GM12801 (cell line): ENCODE measurements around the gene SIK3.

Experiments
- TF ChIP-seq, protein P1 (sequence below): IDR thresholded peaks from one replicate; pipeline ENCODE4 v1.5.1; 2011; ENCODE audit warnings: control low read depth; ENCODE audit not compliant: insufficient read length; ENCODE audit errors: extremely low read depth

Gene SIK3

DNA sequence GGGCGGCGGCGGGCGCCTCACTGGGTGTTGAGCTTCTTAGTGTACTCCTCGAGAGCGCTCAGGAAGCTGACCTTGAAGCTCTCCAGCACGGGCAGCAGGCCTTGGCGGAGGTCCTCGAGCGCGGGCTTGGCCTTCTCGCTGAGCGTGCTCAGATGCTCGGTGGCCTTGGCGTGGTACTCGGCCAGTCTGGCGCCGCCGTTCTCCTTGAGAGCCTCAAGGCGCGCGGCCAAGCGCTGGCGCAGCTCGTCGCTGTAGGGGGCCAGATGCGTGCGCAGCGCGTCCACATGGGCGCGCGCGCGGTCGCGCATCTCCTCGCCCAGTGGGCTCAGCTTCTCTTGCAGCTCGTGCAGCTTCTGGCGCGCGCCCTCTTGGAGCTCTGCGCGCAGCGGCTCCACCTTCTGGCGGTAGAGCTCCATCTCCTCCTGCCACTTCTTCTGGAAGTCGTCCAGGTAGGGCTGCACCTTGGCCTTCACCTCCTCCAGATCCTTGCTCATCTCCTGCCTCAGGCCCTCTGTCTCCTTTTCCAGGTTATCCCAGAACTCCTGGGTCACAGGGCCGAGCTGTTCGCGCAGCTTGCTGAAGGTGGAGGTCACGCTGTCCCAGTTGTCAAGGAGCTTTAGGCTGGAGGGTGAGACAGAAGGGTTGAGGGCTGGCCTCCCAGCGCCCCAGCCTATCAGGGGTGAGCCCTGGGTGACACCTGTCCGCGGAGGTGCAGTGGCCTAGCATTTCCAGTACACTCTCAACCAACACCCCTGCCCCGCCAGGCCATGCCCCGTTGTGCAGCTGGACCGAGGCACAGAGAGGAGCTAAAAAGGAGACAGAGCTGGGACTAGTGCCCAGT lies 262.2 kb downstream of the SIK3 start:
- TF ChIP-seq, protein P1, sequence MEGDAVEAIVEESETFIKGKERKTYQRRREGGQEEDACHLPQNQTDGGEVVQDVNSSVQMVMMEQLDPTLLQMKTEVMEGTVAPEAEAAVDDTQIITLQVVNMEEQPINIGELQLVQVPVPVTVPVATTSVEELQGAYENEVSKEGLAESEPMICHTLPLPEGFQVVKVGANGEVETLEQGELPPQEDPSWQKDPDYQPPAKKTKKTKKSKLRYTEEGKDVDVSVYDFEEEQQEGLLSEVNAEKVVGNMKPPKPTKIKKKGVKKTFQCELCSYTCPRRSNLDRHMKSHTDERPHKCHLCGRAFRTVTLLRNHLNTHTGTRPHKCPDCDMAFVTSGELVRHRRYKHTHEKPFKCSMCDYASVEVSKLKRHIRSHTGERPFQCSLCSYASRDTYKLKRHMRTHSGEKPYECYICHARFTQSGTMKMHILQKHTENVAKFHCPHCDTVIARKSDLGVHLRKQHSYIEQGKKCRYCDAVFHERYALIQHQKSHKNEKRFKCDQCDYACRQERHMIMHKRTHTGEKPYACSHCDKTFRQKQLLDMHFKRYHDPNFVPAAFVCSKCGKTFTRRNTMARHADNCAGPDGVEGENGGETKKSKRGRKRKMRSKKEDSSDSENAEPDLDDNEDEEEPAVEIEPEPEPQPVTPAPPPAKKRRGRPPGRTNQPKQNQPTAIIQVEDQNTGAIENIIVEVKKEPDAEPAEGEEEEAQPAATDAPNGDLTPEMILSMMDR: no peak

DNA sequence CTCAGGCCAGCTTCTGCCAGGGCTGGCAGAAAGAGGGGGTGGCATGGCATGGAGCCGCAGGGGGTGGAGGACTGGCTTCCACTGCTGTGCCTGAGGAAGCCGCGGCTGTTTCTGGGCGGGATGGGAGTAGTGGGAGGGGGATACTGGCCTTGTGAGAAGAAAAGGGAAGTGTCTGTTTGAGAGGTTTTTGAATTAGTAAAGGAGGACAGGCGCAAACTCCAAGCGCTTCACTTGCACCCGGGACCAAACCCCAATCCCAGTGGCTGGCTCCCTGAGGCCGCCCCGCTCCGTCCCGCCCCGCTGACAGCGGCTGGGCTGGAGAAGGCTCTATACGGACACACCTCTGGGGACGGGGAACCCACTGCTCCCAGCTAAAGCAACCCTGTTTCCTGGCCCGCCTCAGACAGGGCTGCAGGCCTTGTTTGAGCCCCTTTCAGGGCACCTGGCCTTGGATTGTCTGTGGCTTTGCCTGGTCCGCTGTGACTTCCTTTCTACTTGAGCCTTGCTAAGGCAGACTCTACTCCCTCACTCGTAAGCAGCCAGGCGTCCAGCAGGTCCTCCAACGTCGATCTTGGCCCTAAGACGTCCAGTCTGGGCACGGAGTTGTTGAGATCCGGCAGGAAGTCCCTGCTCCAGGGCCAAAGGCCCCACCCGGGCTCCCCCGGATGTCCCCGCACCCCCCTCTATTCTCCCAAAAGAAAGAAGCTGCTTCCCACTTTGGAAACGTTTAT lies 263.0 kb downstream of the SIK3 start:
- TF ChIP-seq, protein P1: no peak

DNA sequence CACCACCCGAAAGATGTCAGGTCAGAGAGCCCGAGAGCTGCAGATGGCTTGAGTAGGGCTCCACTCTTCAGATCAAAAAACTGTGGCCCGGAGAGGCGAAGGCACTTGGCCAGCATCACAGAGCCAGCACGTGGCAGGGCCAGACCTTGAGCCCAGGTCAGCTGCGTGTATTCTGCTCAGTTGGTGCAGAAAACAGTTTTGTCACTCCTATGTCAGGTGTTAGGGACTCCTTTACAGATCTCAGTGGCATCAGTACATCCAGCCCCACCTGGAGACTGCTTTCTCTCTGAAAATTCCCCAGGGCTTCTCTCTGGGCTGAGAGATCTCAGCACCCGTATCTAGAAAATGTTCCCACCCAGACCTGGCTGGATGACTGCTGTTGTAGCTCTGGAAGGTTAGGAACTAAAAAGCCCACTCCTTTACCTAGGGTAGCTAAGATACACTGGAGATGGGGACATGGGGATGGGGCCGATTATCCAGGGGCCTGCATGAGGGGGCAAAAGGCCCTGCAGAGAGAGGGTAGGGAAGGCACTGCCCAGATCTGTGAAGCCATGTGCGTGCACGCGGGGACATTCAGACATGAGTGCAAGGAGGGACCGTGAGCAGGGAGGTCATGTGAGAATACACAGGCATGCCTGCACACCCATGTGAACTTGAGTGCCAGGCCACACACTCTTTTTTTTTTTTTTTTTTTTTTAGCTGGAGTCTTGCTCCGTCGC lies 264.3 kb downstream of the SIK3 start:
- TF ChIP-seq, protein P1: no peak

DNA sequence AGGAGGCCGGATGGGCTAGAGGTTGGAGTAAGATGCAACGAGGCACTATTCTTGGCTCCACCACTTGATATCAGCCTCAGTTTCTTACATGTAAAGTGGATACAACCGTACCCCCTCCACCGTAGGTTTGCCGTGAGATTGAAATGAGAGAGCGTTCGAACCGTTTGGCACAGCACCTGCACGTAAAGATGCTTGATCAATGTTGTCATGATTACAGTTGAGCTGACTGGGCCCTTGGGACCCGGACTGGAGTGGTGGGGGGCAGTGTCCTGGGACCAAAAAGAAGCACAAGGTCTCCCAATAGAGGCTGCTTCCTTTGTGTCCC lies 264.8 kb downstream of the SIK3 start:
- TF ChIP-seq, protein P1: no peak

DNA sequence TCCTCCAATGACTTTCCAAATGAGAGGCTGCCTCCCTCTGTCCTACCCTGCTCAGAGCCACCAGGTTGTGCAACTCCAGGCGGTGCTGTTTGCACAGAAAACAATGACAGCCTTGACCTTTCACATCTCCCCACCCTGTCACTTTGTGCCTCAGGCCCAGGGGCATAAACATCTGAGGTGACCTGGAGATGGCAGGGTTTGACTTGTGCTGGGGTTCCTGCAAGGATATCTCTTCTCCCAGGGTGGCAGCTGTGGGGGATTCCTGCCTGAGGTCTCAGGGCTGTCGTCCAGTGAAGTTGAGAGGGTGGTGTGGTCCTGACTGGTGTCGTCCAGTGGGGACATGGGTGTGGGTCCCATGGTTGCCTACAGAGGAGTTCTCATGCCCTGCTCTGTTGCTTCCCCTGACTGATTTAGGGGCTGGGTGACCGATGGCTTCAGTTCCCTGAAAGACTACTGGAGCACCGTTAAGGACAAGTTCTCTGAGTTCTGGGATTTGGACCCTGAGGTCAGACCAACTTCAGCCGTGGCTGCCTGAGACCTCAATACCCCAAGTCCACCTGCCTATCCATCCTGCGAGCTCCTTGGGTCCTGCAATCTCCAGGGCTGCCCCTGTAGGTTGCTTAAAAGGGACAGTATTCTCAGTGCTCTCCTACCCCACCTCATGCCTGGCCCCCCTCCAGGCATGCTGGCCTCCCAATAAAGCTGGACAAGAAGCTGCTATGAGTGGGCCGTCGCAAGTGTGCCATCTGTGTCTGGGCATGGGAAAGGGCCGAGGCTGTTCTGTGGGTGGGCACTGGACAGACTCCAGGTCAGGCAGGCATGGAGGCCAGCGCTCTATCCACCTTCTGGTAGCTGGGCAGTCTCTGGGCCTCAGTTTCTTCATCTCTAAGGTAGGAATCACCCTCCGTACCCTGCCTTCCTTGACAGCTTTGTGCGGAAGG lies 265.6 kb downstream of the SIK3 start:
- TF ChIP-seq, protein P1: no peak

DNA sequence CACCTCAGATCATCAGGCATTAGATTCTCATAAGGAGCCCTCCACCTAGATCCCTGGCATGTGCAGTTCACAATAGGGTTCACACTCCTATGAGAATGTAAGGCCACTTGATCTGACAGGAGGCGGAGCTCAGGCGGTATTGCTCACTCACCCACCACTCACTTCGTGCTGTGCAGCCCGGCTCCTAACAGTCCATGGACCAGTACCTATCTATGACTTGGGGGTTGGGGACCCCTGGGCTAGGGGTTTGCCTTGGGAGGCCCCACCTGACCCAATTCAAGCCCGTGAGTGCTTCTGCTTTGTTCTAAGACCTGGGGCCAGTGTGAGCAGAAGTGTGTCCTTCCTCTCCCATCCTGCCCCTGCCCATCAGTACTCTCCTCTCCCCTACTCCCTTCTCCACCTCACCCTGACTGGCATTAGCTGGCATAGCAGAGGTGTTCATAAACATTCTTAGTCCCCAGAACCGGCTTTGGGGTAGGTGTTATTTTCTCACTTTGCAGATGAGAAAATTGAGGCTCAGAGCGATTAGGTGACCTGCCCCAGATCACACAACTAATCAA lies 266.4 kb downstream of the SIK3 start:
- TF ChIP-seq, protein P1: no peak
